Tibial nerve (tissue), 4 donors: ENCODE measurements around the gene LAMB1. TPM values are rescaled to one million over a fixed set of nuclear protein-coding genes. Genes with fewer than 3 reads are reported as not detected.
A peak's percentile ranks its signal among the peaks of the same experiment; 100 is the strongest.

Experiments used
- DNase-seq, 2 donors: peaks; one replicate each; pipeline ENCODE4 v3.0.0-alpha.2; 2019; ENCODE audit warnings: low spot score in 2 of 2
- H3K27ac ChIP-seq, 4 donors: fragments of 200-600 bp; sonication (generic) in 3 of 4; one replicate each; pipeline ENCODE4 v1.5.1; 2017 to 2019; ENCODE audit warnings: mild to moderate bottlenecking in 1 of 4
- H3K27me3 ChIP-seq, 2 donors: fragments of 200-600 bp; sonication (generic) in 1 of 2; one replicate each; pipeline versions ENCODE4 v1.5.1 to v1.6.0; 2017 to 2019
- H3K36me3 ChIP-seq, 3 donors: fragments of 200-600 bp; sonication (generic); one replicate each; pipeline ENCODE4 v1.5.1; 2018 to 2019
- H3K4me1 ChIP-seq, 4 donors: fragments of 200-600 bp; sonication (generic) in 3 of 4; one replicate each; pipeline ENCODE4 v1.5.1; 2017 to 2019
- H3K4me3 ChIP-seq, 4 donors: fragments of 200-600 bp; sonication (generic) in 3 of 4; one replicate each; pipeline ENCODE4 v1.5.1; 2017 to 2019; ENCODE audit warnings: mild to moderate bottlenecking in 1 of 4, moderate library complexity in 1 of 4
- H3K9me3 ChIP-seq, 4 donors: fragments of 200-600 bp; sonication (generic) in 3 of 4; one replicate each; pipeline ENCODE4 v1.5.1; 2017 to 2019
- CTCF ChIP-seq, 5 experiments: fragments of 200-600 bp in 3 of 5; fragments of 450-650 bp in 2 of 5; sonication (generic) in 3 of 5; IDR thresholded peaks; one replicate each; pipeline ENCODE4 v1.5.1; 2016 to 2019; ENCODE audit warnings: antibody characterized with exemption in 5 of 5, mild to moderate bottlenecking in 3 of 5, moderate library complexity in 2 of 5
- EP300 ChIP-seq, 2 donors: sonication (generic); formaldehyde crosslinking; IDR thresholded peaks; one replicate each; pipeline ENCODE4 v1.6.1; 2017; ENCODE audit warnings: antibody characterized with exemption in 2 of 2, mild to moderate bottlenecking in 1 of 2
- POLR2A ChIP-seq, 2 donors: fragments of 450-650 bp; IDR thresholded peaks; one replicate each; pipeline ENCODE4 v1.6.1; 2017; ENCODE audit warnings: antibody characterized with exemption in 2 of 2, mild to moderate bottlenecking in 2 of 2, moderate library complexity in 2 of 2
- WGBS, 2 donors: methylation state at CpG; one replicate each; pipeline ENCODE4 v1.1.5; 2018; 5-methylcytosine and 5-hydroxymethylcytosine counted together
- total RNA-seq, 4 donors: library from RNA; depleted of rRNA; stranded (reverse); fragments of >200 nt; gene quantifications; one replicate each; pipeline ENCODE4 v1.1.0, GENCODE V29; 2016

Gene LAMB1
- total RNA-seq, 4 donors from 2014 or later, result 232 to 563 (median 357) TPM

- no peak for DNase-seq
- no peaks in the 10 kb centered on the region for H3K27me3 ChIP-seq
- WGBS, 2 donors, result 70 to 74% methylated on average over 6 of the region's 6 CpGs
These were observed 12.1 kb upstream of the LAMB1 start for GRCh38 chr7:108014747-108015682.

GRCh38 chr7:108014215-108014614 lies 11.3 kb upstream of the LAMB1 start:
- Histone ChIP-seq H3K36me3 (no peaks in the 10 kb centered on the region), H3K4me3 (no peak overlapping the region), H3K27ac (no peak overlapping the region), H3K9me3 (no peaks in the 10 kb centered on the region), H3K27me3 (no peaks in the 10 kb centered on the region), H3K4me1 (peaks cover 0 to 5% (median 0%) of the 10 kb centered on the region in 4 donors)
- 51 to 55% methylated on average over 2 of the region's 2 CpGs for WGBS, 2 donors
- no peak for TF ChIP-seq CTCF (IDR thresholded peaks at IDR 0.05)
- TF ChIP-seq POLR2A (IDR thresholded peaks at IDR 0.05), result no peak
- TF ChIP-seq EP300 (IDR thresholded peaks at IDR 0.05), result no peak
- DNase-seq, result no peak

More at GRCh38 chr7:108014747-108015682, 12.1 kb upstream of the LAMB1 start:
- Histone ChIP-seq H3K4me3 (no peak overlapping the region), H3K9me3 (no peaks in the 10 kb centered on the region), H3K4me1 (peaks cover 0 to 5% (median 0%) of the 10 kb centered on the region in 4 donors), H3K27ac (peak overlapping the region in 1 of 4 donors; percentile 31), H3K36me3 (no peaks in the 10 kb centered on the region)
- TF ChIP-seq CTCF (IDR thresholded peaks at IDR 0.05) (no peak), EP300 (IDR thresholded peaks at IDR 0.05) (no peak), POLR2A (IDR thresholded peaks at IDR 0.05) (no peak)

GRCh38 chr7:108012499-108013430 lies 9.8 kb upstream of the LAMB1 start:
- Histone ChIP-seq H3K27ac (no peak overlapping the region), H3K9me3 (no peaks in the 10 kb centered on the region), H3K4me1 (peaks cover 0 to 5% (median 0%) of the 10 kb centered on the region in 4 donors), H3K27me3 (no peaks in the 10 kb centered on the region), H3K36me3 (no peaks in the 10 kb centered on the region), H3K4me3 (no peak overlapping the region)
- no peak for DNase-seq
- no peak for TF ChIP-seq EP300 (IDR thresholded peaks at IDR 0.05)
- TF ChIP-seq POLR2A (IDR thresholded peaks at IDR 0.05), result no peak
- no peak for TF ChIP-seq CTCF (IDR thresholded peaks at IDR 0.05)
- 93 to 96% methylated on average over 8 of the region's 8 CpGs for WGBS, 2 donors

- TF ChIP-seq EP300 (IDR thresholded peaks at IDR 0.05) (no peak), POLR2A (IDR thresholded peaks at IDR 0.05) (no peak), CTCF (IDR thresholded peaks at IDR 0.05) (no peak)
- peak overlapping the region in 2 of 4 donors; percentile 15 to 34 for H3K27ac ChIP-seq
- no peaks in the 10 kb centered on the region for H3K27me3 ChIP-seq
- WGBS, 2 donors, result 88 to 92% methylated on average over 1 of the region's 1 CpG
- H3K4me1 ChIP-seq, result peaks cover 0 to 5% (median 0%) of the 10 kb centered on the region in 4 donors
- H3K9me3 ChIP-seq, result no peaks in the 10 kb centered on the region
- no peak overlapping the region for H3K4me3 ChIP-seq
- DNase-seq, result no peak
- H3K36me3 ChIP-seq, result no peaks in the 10 kb centered on the region
These were observed 7.4 kb upstream of the LAMB1 start for GRCh38 chr7:108010377-108010776.
